Heart right ventricle (tissue), 16 donors: ENCODE measurements around the gene HPCAL1. TPM values are rescaled to one million over a fixed set of nuclear protein-coding genes. Genes with fewer than 3 reads are reported as not detected.

Experiments
- ATAC-seq, 8 donors: fragments of 200-7000 bp; cut with Tn5 transposase; one replicate each; pipeline ENCODE4 v1.9.1; 2020; ENCODE audit warnings: mild to moderate bottlenecking in 8 of 8, moderate library complexity in 8 of 8, moderate number of reproducible peaks in 1 of 8
- DNase-seq, 2 donors: peaks; one replicate each; pipeline ENCODE4 v3.0.0-alpha.2; 2020
- H3K27ac ChIP-seq, 10 donors: fragments of 200-600 bp; sonication (generic) in 2 of 10; one replicate each; pipeline versions ENCODE4 v1.5.0 to v1.8.0; 2020 to 2022; ENCODE audit warnings: mild to moderate bottlenecking in 3 of 10
- H3K27me3 ChIP-seq, 7 donors: fragments of 200-600 bp; one replicate each; pipeline ENCODE4 v1.8.0; 2021 to 2022; ENCODE audit warnings: mild to moderate bottlenecking in 2 of 7
- H3K36me3 ChIP-seq, 9 donors: fragments of 200-600 bp; sonication (generic) in 1 of 9; one replicate each; pipeline versions ENCODE4 v1.5.0 to v1.8.0; 2020 to 2022; ENCODE audit warnings: mild to moderate bottlenecking in 2 of 9
- H3K4me1 ChIP-seq, 9 donors: fragments of 200-600 bp; sonication (generic) in 1 of 9; one replicate each; pipeline versions ENCODE4 v1.5.0 to v1.8.0; 2020 to 2022; ENCODE audit warnings: mild to moderate bottlenecking in 4 of 9
- H3K4me3 ChIP-seq, 10 donors: fragments of 200-600 bp; sonication (generic) in 2 of 10; one replicate each; pipeline versions ENCODE4 v1.5.0 to v1.8.0; 2020 to 2022; ENCODE audit warnings: mild to moderate bottlenecking in 7 of 10, moderate library complexity in 2 of 10
- H3K9me3 ChIP-seq, 11 donors: fragments of 200-600 bp in 10 of 11; sonication (generic) in 2 of 11; one replicate each; pipeline versions ENCODE4 v1.5.0 to v1.8.0; 2013 to 2022; ENCODE audit warnings: mild to moderate bottlenecking in 2 of 11, control low read depth in 1 of 11, moderate library complexity in 1 of 11
- CTCF ChIP-seq, 9 donors: fragments of 200-600 bp; sonication (generic) in 2 of 9; IDR thresholded peaks; one replicate each; pipeline versions ENCODE4 v1.5.0 to v1.8.0; 2021 to 2022; ENCODE audit warnings: antibody characterized with exemption in 9 of 9, mild to moderate bottlenecking in 5 of 9, moderate library complexity in 1 of 9
- WGBS, 2 donors: extraction: QIAGEN DNeasy Blood & Tissue Kit; methylation state at CpG; one replicate each; pipeline ENCODE4 v1.1.7; 2013; ENCODE audit warnings: inconsistent platforms in 1 of 2; 5-methylcytosine and 5-hydroxymethylcytosine counted together
- intact Hi-C, 10 donors: fragments of 100-400 bp; cut with DNase I; formaldehyde crosslinking; loops; one replicate each; pipeline versions ENCODE4 v1.11.1 to v1.14.2; 2022
- polyA plus RNA-seq, 2 donors: library from polyadenylated mRNA; stranded (reverse); fragments of 200-250 nt; gene quantifications; one replicate each; pipeline ENCODE4 v1.2.3, GENCODE V29; 2013
- total RNA-seq, 10 donors: library from RNA; stranded (reverse); fragmentation: NEBNext Ultra II Directional in 3 of 10; extraction: Animal tissue kit (Norgen Biotek cat#: 25700) in 3 of 10; gene quantifications; one replicate each; pipeline versions ENCODE4 v1.2.1 to v1.2.4, GENCODE V29; 2021 to 2023
- donor health status: Arrhythmogenic right ventricular cardiomyopathy.
- donor health status: ischemic (EF 13 %, LVEDD 7.1; RV severe dilation, severe dysfunction).
- donor health status: healthy with polysubstance abuse.
- donor health status: DM: no; HTN: yes; CAD: no.
- donor health status: DM: no; HTN: no; CAD: no.
- donor health status: ischemic (EF 25% LVEDD 6.9; RV normal size, moderate dysfunction).
- donor health status: ischemic (EF 25% LVEDD 5.7; RV mildly dilated, moderate dysfunction).
- donor health status: healthy.
- donor health status: DM: yes; HTN: yes; CAD: no.
- donor health status: Ischemic cardiomyopathy.
- donor health status: ischemic (EF 35%, LVEDD 5.7; RV mildly dilated, moderate dysfunction).
- donor health status: nonischemic (EF 11% LVEDD 7.7; RV severe dilation, severe dysfunction).
- donor health status: DM: yes; HTN: yes; CAD: no.
- donor health status: PGD.
- donor health status: ischemic (EF 29% LVEDD 5.4; RV normal size, mild dysfunction).
- donor health status: nonischemic (EF 23%, LVEDD 6.1; RV moderate dilation, normal function).

Gene HPCAL1
- total and polyA plus RNA-seq, 12 donors: 15.8 to 49.2 (median 27.5) TPM

- Histone ChIP-seq H3K4me3 (no peak overlapping the region), H3K9me3 (no peaks in the 10 kb centered on the region), H3K36me3 (no peaks in the 10 kb centered on the region), H3K4me1 (peaks cover 0 to 69% (median 35%) of the 10 kb centered on the region in 9 donors), H3K27ac (peak overlapping the region in 5 of 10 donors; percentile 20 to 48 (median 22)), H3K27me3 (no peaks in the 10 kb centered on the region)
- intact Hi-C loops: no loop called here
- 79 to 86% methylated on average over 16 of the region's 16 CpGs for WGBS, 2 donors
- TF ChIP-seq CTCF (IDR thresholded peaks at IDR 0.05): no peak
- ATAC-seq (no peak), DNase-seq (no peak)
These were observed 44.3 kb downstream of the HPCAL1 start for GRCh38 chr2:10346929-10347561.

GRCh38 chr2:10347562-10347948, 44.9 kb downstream of the HPCAL1 start:
- H3K4me3 ChIP-seq: no peak overlapping the region
- H3K9me3 ChIP-seq: no peaks in the 10 kb centered on the region
- DNase-seq (no peak), ATAC-seq (no peak)
- 78 to 92% methylated on average over 7 of the region's 7 CpGs for WGBS, 2 donors
- no peak for TF ChIP-seq CTCF (IDR thresholded peaks at IDR 0.05)
- peaks cover 0 to 69% (median 35%) of the 10 kb centered on the region in 9 donors for H3K4me1 ChIP-seq
- intact Hi-C loops: no loop called here
- no peaks in the 10 kb centered on the region for H3K27me3 ChIP-seq
- no peaks in the 10 kb centered on the region for H3K36me3 ChIP-seq
- peak overlapping the region in 5 of 10 donors; percentile 20 to 48 (median 22) for H3K27ac ChIP-seq

GRCh38 chr2:10348891-10349290, 46.2 kb downstream of the HPCAL1 start:
- Histone ChIP-seq H3K27me3 (no peaks in the 10 kb centered on the region), H3K4me3 (no peak overlapping the region), H3K36me3 (peaks cover 0 to 3% (median 0%) of the 10 kb centered on the region in 9 donors), H3K4me1 (peaks cover 0 to 64% (median 33%) of the 10 kb centered on the region in 9 donors), H3K9me3 (no peaks in the 10 kb centered on the region), H3K27ac (peak overlapping the region in 1 of 10 donors; percentile 6)
- intact Hi-C loops: no loop called here
- DNase-seq (no peak), ATAC-seq (peak in 1 of 8 donors; percentile 39)
- TF ChIP-seq CTCF (IDR thresholded peaks at IDR 0.05): no peak
- WGBS, 2 donors: 71 to 72% methylated on average over 7 of the region's 7 CpGs

GRCh38 chr2:10350761-10351160, 48.1 kb downstream of the HPCAL1 start:
- H3K4me1 ChIP-seq: peaks cover 0 to 47% (median 24%) of the 10 kb centered on the region in 9 donors

More at GRCh38 chr2:10350761-10351160, 48.1 kb downstream of the HPCAL1 start:
- ATAC-seq (peak in 2 of 8 donors; percentile 23 to 36), DNase-seq (no peak)
- peaks cover 0 to 14% (median 0%) of the 10 kb centered on the region in 9 donors for H3K36me3 ChIP-seq
- peak overlapping the region in 1 of 10 donors; percentile 11 for H3K27ac ChIP-seq
- no peaks in the 10 kb centered on the region for H3K9me3 ChIP-seq
- WGBS, 2 donors: 77 to 78% methylated on average over 5 of the region's 5 CpGs
- H3K27me3 ChIP-seq: no peaks in the 10 kb centered on the region
- no peak for TF ChIP-seq CTCF (IDR thresholded peaks at IDR 0.05)
- no peak overlapping the region for H3K4me3 ChIP-seq
- intact Hi-C loops: no loop called here
